ENCODE results near the gene GRAMD4.

Gene GRAMD4

DNA sequence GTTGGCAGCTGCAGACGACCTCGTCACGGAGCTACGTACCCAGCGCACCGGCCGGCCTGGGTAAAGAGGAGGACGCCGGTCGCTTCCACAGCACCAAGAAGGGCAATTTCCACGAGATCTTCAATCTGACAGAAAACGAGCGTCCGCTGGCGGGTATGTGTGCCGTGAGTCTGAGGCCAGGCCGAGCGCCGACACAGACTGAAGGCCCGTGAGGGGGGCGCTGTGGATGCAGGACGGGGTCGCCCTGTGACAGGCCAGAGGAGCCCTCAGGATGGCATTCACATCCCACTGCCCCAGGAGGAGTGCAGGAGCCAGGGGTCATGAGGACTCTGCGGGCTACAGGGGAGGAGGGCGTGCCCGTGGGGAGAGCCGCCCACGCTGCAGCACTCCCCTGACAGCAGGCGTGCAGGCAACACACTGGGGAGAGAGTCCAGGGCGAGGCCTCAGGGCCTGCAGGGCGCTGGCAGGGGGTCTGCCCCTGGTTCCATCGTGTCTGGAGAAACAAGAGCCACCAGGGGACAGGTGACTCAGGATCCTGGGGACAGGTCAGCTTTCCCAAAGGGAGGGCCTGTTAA is 53.6 kb downstream of the GRAMD4 start:
- no peak for DNase-seq (ENCODE audit: low read depth)

DNA sequence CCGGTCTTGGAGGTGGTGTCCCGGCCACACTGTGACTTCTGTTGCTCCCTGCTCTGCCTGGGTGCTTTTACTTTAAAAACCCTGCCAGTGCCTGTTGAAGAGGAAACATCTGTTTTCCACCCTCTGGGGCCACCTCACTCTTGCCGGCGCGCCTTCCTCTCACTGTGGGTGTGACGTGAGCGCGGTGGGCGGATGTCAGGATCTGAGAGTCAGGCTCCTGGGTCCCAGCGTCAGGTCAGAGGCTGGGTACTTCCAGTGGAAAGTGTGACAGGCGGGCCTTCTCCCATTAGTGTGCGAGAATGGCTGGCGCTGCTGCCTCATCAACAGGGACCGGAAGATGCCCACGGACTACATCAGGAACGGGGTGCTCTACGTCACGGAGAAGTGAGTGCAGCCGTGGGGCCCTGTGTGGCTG is 54.2 kb downstream of the GRAMD4 start:
- no peak for DNase-seq (ENCODE audit: low read depth)

DNA sequence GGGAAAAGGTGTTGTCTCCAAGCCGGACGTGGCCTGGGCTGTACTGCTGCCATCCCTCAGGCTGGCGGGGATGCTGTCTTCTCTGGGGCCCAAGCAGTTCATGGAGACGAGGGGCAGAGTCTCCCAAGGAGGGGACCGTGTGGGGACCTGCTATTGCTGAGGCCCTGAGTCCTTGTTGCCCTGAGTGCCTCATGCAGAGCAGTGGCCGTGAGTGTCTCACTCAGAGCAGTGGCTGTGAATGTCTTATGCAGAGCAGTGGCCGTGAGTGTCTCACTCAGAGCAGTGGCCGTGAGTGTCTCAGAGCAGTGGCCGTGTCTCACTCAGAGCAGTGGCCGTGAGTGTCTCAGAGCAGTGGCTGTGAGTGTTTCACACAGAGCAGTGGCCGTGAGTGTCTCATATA is 54.7 kb downstream of the GRAMD4 start:
- DNase-seq (ENCODE audit: low read depth) = no peak

DNA sequence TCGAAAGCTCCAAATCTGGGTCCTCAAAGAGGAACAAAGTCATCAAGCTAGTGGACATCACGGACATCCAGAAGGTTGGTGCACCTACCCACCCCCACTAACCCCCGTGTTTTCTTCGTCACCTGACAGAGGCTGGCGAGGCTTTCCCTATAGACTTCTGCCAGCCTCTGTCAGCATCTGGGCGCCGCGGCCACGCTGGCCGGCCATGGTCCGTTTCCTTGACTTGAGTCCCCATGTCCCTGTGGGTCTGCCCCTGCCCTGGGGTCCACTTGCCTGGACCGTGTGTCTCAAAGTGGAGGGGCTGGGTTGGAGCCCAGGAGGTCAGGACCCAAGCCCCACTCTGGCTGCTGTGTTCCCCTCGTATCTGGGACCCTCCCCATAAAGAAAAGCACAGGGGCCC is 55.3 kb downstream of the GRAMD4 start:
- no peak for DNase-seq (ENCODE audit: low read depth)

DNA sequence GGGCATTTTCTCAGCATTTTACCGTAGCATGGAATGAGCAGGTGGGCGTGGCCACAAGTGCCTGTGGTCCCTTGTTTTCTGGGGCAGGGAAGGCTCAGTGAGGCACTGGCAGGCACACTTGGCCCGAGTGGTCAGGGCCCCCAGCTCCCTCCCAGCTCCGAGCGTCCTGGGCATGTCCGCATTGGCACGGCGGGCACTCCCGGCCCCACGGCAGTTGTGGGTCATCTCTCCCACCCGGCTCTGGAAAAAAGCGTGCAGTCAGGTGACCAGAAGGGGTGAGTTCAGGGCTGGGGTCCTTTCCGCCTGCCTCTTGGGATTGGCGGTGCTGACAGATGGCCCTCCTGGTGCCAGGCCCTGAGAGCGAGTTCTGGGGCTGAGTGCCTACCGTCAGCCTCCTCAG is 55.8 kb downstream of the GRAMD4 start:
- no peak for DNase-seq (ENCODE audit: low read depth)

DNA sequence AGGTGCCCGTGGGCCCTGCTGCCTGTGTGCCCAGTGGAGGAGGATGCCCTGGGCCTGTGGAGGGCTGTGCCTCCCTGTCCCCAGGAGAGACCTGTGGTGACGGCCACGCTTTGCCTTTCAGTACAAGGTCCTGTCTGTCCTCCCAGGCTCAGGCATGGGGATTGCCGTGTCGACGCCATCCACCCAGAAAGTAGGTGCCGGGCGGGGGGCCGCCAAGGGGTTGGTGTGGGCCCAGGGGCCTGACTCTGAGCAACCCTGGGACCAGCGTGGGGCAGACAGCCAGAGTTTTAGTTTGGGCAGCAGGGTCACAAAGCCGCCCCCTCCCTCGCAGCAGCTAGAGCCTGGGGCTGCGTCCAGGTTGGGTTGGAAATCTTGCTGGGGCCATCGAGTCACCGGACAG is 56.3 kb downstream of the GRAMD4 start:
- DNase-seq (ENCODE audit: low read depth) = no peak

DNA sequence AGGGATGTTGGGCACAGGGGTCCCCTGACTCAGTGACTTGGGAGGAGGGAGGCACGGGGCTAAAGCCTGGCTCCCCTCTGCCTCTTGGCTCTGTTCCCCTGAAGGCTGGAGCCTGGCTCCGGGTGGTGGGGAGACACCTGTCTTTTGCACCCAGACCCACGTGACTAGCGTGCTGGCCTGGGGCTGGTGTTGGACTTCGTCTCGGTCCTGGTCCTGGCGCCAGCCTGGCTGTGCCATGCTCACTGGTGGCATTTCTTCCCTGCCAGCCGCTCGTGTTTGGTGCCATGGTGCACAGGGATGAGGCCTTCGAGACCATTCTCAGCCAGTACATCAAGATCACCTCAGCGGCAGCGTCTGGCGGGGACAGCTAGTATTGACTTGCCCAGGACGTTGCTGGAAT is 56.7 kb downstream of the GRAMD4 start:
- no peak for DNase-seq (ENCODE audit: low read depth)

DNA sequence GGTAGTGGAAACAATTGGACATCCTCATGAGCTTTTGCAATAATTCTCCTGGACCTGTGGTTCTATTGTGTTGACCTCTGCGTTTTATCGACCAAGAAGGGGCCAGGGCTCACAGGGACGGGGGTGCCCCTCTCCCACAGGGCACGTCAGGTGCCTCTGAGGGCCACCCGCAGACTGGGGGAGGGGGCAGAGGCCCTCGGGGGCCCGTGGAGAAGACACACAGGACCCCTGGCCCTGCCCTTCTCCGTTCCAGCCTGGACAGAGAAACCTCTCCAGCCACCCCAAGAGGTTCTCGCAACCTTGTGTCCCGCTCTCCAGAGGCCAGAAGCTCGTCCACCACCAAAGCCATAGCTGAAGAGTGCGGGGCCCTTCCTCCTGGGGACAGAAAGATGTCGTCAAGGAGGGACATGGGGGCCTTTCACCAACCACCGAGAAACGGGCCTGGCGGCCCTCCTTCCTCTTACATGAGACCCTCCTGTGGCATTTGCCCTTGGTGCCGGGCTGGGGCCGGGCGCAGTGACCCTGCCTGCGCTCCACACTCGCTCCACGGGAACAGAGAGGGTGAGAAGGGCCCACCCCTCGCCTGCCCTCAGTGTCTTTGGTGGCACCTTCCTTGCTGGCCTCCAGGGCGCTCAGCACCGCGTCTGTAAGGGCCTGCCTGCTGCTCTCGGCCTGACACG is 57.3 kb downstream of the GRAMD4 start:
- no peak for DNase-seq (ENCODE audit: low read depth)

DNA sequence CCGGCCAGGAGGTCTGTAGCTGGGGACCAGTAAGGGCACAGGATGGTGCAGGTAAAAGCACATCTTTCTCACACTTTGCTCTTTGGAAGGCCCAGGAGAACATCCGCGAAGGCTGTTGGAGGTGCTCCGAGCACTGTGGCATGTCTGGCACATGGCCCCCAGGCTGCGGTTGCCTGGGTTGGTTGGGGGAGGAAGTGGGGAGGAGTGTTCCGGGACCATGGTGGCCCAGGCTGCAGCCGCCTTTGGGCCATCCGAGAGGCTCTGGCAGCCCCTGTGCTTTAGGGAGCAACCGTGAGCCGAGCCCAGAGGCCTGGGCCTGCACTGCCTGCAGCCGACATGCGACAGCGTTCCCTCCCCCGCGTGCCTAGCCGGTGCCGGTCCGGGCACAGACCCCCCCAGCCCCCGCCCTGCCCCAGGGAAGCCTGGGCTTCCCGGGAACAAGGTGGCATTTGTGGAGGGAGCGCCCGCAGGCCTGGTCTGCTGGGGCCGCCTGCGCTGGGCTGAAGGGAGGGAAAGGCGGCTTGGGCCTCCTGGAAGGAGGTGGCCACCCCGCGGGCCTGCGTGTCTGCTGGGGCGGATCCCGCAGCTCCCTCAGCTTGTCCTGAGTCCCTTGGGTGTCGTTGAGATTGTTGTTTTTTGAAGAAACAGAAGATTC is 57.9 kb downstream of the GRAMD4 start:
- DNase-seq (ENCODE audit: low read depth) = no peak

DNA sequence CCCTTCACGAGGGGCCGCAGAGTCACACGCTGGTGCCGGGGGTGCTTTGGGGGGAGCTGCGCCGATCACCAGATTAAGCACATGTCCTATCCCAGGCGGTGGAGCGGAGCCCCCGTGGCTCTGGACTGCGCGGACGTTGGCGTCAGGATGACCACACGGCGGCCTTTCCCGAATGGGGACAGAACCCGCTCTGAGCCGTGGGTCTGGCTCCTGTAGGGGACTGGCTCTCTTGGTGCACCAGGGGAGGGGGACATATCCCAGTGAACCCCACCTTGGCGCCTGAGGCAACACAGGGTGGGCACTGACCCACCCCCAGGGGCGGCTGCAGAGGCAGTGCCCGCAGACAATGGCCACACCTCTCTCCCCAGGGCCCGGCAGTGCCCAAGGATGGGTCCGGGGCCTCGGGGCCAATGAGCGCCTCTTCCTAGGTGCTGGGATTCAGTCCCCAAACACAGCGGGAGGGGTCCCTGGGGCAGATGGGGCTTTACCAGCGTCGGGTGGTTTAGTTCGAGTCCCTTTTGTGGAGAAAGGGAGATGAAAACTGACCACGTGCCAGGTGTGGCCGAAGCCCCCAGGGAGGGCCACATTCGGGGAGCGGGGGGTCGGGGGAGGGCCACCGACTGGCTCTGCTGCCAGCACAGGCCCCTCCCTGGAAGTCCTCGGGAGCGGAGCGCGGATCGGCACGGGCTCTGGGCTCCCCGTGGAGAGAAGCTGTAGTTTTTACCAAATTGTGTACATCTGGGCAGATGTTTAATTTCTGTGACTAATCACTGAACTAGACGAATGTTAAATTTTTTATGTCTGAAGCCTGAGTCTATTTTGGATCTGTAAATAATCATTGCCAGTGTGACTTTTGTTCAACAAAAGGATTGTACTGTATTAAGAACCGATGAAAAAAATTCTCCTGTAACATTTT is 58.9 kb downstream of the GRAMD4 start:
- DNase-seq (ENCODE audit: low read depth) = no peak

DNA sequence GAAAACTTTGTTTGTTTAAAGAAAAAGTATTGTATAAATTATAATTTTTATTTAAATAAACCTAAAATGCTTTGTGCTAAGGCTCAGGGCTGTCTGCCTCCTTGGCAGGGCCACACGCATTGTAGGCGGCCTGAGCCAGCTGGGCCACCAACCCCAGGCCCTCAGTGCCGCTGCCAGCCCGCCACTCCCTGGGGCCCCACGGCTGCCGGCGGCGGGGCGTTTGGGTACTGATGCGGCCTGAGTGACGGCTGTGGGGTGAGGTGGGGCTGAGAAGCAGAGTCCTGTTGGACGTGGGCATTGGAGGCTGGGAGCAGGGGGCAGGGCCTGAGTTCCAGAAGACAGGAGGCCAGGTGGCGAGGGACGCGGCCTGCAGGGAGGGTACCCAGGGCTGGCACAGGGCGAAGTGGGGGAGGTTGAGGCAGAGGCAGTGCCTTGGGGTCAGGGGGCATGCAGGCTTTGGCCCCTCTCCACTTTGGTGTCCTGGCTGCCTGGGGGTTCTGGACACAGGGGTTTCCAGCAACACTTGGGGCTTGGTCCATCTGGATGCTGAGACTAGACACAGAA is 59.6 kb downstream of the GRAMD4 start:
- no peak for DNase-seq (ENCODE audit: low read depth)

DNA sequence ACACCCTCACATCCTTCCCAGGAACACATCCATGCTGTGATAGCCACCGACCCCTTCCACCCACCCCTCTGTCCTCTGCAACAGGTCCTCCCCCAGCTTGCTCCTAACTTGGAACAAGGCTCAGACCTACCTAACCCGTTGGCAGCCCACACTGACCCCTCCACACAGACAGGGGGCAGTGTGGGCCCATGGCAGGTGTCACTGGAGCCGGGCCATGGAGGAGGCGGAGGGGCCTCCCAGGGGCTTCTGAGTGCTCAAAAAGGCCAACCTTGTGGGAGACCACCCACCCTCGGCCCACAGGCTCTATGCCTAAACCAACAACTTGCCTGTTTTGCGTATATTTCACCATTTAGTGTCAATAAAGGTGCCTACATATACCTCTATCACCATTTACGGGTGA is 60.8 kb downstream of the GRAMD4 start:
- DNase-seq (ENCODE audit: low read depth) = no peak

DNA sequence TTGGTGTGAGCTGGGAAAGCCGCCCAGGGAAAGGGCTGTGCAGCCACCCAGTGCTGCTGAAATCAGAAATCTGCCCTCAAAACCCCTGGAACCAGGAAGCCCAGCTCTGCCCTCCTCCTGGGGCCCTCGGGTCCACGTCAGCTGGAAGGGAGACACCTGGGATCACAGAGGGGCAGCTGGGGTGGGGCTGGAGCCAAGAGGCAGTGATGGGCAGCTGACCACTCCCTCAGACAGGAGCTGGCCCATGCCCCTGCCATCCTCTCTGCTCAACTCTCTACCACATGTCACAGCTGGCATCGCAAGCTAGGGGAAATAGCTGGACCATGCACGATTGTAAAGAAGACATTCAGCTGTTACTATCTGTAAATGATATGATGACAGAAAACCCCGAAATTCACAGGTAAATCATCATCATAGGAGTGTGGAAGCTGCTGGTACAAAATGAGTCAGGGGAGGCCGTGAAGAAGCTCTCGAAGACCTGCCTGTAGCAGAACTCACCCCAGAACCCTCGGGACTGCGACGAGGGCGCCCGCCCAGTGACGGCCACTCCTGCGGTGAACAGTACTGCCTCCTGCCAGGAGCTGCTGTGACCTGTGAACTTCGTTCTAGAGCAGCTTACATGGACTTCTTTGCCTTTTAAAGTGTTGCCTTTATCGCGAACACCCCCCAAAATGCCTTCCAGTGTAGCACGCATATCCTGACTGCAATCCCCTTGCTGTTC is 62.0 kb downstream of the GRAMD4 start:
- no peak for DNase-seq (ENCODE audit: low read depth)

DNA sequence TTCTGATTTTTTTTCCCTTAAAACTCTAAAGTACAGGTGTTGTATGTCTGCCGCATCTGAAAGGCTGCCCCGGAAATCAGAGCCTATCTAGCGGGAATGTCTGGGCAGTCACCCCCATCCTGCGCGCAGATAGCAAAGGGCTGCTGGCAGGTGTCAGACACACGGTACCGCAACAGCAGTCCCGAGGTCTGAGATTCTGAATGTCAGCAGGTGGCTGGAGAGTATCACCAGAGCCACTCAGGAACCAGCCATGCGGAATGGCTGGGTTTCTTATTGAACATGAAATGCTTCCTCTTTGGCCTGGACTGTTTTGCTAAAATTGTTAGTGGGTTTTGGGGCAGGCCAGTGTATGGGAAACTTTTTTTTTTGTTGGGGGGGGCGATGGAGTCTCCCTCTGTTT is 64.5 kb downstream of the GRAMD4 start:
- no peak for DNase-seq (ENCODE audit: low read depth)

DNA sequence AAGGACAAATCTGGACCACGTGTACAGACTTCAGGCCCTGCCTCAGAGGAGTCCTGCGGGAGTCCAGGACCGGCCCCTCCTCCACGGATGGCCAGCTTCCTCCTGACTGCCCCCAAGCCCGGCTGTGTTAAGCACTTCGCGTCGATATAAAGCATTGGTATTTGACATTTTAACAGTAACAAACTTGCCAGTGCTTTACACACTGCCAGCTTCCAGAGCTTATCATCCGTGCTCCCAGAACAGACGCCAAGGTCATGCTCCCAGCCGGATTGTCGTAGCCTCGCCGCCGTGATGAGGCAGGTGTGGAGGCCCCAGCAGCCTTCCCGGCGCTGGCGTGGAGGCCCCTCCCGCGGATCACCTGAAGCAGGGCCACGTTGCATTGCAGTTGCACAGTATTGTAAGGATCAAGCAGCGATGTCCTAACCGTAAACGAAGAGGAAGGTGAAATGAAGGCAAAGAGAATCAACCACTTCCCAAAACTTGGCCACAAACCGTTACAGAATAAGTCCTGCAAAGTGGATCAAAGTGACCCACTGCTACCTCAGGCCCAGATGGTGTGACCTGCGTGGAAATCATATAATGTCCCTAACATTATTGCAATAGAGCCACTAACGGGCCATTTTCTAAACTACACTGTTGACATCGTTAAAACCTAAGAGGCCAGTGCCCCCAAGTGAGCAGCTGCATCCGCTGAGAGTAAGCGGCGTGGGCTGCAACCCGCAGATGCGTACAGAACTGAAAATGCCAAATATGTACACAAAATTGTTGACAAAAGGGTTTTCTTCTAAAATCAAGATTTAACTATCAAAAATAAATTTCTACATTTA is 66.2 kb downstream of the GRAMD4 start:
- DNase-seq (ENCODE audit: low read depth) = no peak

DNA sequence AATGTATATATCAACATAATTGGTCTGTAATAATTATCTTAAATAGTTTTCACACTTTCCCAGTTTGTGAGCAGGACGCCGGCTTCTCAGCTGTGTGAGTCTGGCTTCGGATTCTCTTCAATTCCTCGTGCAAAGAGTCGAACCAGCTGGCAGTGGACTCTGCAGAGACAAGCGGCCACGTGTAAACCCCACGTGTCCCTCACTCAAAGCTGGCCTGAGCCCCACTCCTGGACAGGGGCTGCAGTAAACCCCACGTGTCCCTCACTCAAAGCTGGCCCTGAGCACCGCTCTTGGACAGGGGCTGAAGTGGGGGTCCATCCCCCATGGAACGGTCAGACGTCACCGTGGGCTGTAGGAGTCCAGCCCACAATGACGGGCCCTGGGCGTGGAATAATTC is 66.9 kb downstream of the GRAMD4 start:
- DNase-seq (ENCODE audit: low read depth) = no peak

DNA sequence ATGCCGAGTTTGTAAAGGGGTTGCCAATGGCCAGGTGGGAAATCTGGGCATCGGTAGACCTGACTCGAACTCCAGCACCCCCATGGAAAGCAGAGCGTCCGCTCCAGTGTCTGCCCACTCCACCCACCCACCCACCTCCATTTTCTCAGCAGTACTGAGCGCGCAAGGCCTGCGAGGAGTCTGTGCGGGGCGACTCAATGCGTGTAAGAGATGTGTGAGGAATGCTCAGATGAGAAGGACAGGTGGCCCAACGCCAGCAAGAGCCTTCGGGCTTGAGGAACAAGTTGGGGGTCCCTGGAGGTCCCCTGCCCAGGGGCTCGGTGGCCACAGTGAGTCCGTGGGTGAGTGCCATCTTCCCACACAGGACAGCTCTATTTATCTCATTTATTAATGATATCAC is 67.3 kb downstream of the GRAMD4 start:
- no peak for DNase-seq (ENCODE audit: low read depth)

DNA sequence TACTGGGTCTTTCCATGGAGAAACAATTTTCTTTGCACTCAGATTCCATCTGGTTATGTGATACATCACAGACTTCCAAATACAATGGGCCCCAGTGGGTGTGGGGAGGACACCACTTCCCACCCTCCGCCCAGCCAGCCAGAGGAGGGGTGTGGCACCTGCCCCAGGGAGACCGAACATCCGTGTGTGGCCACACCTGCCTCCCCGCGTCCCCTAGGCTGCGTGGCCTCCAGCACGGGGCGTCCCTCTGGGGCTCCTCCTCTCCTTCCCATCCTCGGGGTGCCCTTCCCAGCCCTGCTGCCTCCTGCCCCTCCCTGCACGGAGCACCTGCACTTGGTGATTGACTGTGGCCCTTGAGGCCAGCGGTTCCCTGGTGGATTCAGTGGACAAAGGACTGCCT is 68.8 kb downstream of the GRAMD4 start:
- DNase-seq (ENCODE audit: low read depth) = no peak

DNA sequence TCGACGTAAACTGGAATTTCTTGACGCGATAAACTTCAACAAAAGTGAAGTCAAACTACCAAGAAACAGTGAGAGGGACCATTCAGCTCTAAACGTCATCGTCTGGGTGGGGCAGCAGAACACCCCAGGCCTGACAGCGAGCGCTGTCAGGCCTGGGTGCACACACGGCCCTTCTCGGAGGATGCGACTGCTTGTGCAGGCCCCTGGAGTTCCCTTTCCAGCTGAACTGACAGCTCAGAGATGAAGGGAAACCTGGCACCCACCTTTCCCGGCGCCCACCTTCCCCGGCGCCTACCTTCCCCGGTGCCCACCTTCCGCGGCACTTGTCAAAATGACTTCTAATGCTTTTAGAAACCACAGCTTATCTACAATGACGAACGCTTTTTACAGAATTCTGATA is 70.0 kb downstream of the GRAMD4 start:
- DNase-seq (ENCODE audit: low read depth) = no peak

DNA sequence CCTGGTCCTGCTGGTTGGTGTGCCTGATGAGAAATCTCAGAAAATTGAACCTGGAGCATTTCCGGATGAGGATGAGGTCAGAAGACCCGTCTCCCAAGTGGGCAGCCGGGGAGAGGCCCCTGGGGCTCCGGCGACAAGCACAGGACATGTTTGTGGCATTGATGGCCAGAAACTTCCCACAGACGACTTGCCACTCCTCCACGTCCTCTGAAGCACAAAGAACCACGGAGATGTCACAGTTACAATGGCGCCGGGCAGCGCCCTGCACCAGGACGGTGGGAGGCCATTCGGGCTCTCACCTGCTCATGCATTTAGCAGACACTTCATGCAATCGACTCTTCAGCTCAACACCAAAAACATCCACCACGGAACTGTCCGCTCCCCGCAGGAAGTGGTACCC is 71.4 kb downstream of the GRAMD4 start:
- DNase-seq (ENCODE audit: low read depth) = no peak
